Stimulated activated effector memory CD8-positive, alpha-beta T cell treated with anti-CD3 and anti-CD28 coated beads, Interleukin-12 subunit alpha, Interleukin-12 subunit beta, amount 100 ng/mL, for 72 hours (primary cell): ENCODE data around the gene CNTN4.

Source experiments
- ATAC-seq: fragments of 150-1000 bp; cut with Tn5 transposase; 2 replicates; pipeline ENCODE4 v1.10.0; 2021
- DNase-seq, 2 donors: peaks; one replicate each; pipeline ENCODE4 v3.0.0; 2021 to 2022; ENCODE audit warnings: low spot score in 2 of 2
- H3K27ac Mint-ChIP-seq: one replicate; pipeline ENCODE4 v1.8.0; 2022; ENCODE audit warnings: mild to moderate bottlenecking, mixed read lengths
- H3K36me3 Mint-ChIP-seq: one replicate; pipeline ENCODE4 v1.8.0; 2022; ENCODE audit warnings: mild to moderate bottlenecking, mixed read lengths
- H3K4me1 Mint-ChIP-seq: one replicate; pipeline ENCODE4 v1.8.0; 2022; ENCODE audit warnings: mixed read lengths
- H3K4me3 Mint-ChIP-seq: one replicate; pipeline ENCODE4 v1.8.0; 2022; ENCODE audit warnings: mild to moderate bottlenecking, mixed read lengths
- H3K9me3 Mint-ChIP-seq: one replicate; pipeline ENCODE4 v1.8.0; 2022; ENCODE audit warnings: mixed read lengths

CNTN4 gene

GRCh38 chr3:2921452-2921851, 822.8 kb downstream of the CNTN4 start:
- no peaks in the 10 kb centered on the region for H3K36me3 Mint-ChIP-seq
- H3K4me3 Mint-ChIP-seq = no peak overlapping the region

GRCh38 chr3:2921903-2922302, 823.2 kb downstream of the CNTN4 start:
- no peak overlapping the region for H3K4me3 Mint-ChIP-seq
- no peaks in the 10 kb centered on the region for H3K36me3 Mint-ChIP-seq
- H3K4me1 Mint-ChIP-seq = no peaks in the 10 kb centered on the region
- no peaks in the 10 kb centered on the region for H3K9me3 Mint-ChIP-seq
- ATAC-seq (peak; percentile 50), DNase-seq (no peak)
- no peak overlapping the region for H3K27ac Mint-ChIP-seq

More at GRCh38 chr3:2921452-2921851, 822.8 kb downstream of the CNTN4 start:
- Mint-ChIP-seq H3K9me3 (no peaks in the 10 kb centered on the region), H3K4me1 (no peaks in the 10 kb centered on the region), H3K27ac (no peak overlapping the region)
- no peak for ATAC-seq
- no peak for DNase-seq

DNA sequence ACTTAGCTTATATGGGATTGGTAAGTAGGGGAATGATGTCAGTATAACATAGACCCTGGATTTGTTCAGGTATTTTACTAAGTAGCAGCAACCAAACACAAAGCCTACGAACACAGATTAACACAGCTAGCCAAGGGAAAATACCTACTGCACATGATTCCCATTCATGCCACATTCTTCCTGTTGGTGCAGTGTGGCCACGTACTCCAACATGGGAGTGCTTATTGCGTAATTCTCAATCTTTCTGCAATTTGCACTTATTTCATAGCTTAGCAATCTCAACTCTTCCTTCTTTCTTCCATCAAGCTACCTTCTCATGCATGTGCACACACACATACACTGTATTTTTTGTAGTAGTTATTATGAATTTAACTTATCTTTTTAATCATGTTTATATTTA, 824.7 kb downstream of the CNTN4 start:
- no peak overlapping the region for H3K27ac Mint-ChIP-seq
- H3K9me3 Mint-ChIP-seq = no peaks in the 10 kb centered on the region
- DNase-seq (no peak), ATAC-seq (no peak)
- no peaks in the 10 kb centered on the region for H3K36me3 Mint-ChIP-seq
- H3K4me1 Mint-ChIP-seq = no peaks in the 10 kb centered on the region
- no peak overlapping the region for H3K4me3 Mint-ChIP-seq

DNA sequence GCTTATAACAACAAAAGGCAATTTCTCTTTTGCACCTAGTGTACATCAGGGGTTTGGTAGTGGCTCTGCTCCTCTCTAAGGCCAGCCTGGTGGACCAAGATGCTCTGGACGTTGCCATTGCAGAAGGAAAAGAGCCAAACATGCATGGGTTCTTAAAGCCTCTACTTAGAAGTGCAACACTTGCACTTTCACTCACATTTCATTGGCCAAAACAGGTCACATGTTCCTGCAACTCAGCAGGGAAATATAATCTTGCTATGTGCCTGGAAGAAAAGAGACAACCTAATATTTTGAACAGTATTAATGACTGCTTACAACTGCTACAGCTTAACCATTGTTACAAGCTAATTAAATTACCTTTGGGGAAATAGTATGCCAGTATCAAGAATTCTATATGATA, 828.6 kb downstream of the CNTN4 start:
- no peaks in the 10 kb centered on the region for H3K4me1 Mint-ChIP-seq
- H3K27ac Mint-ChIP-seq = no peak overlapping the region
- no peaks in the 10 kb centered on the region for H3K9me3 Mint-ChIP-seq
- H3K4me3 Mint-ChIP-seq = no peak overlapping the region
- no peak for ATAC-seq
- DNase-seq = no peak
- H3K36me3 Mint-ChIP-seq = no peaks in the 10 kb centered on the region

DNA sequence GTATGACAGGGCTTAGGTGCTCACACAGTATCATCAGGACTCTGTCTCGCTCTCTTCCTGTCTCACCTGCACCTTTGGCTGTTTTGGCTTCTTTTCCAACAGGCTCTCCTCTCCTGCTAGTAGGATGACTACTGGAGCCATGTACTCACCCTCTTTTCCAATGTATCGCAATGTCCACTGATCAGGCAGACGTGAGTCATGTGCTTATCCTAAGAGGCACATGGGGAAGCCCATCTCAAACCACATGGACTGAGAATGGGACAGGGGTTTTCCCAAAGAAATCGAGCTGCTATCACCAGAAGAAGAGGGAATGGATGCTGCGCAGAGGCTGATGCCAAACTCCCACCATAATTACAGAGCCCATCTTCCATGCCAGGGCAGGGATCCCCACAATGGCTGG, 830.9 kb downstream of the CNTN4 start:
- Mint-ChIP-seq H3K4me3 (no peak overlapping the region), H3K27ac (no peak overlapping the region), H3K4me1 (no peaks in the 10 kb centered on the region), H3K9me3 (no peaks in the 10 kb centered on the region), H3K36me3 (no peaks in the 10 kb centered on the region)
- ATAC-seq (no peak), DNase-seq (no peak)

GRCh38 chr3:2931265-2931664, 832.6 kb downstream of the CNTN4 start:
- no peak for DNase-seq
- no peaks in the 10 kb centered on the region for H3K4me1 Mint-ChIP-seq
- no peak for ATAC-seq
- no peak overlapping the region for H3K27ac Mint-ChIP-seq
- H3K4me3 Mint-ChIP-seq = no peak overlapping the region
- H3K9me3 Mint-ChIP-seq = no peaks in the 10 kb centered on the region
- H3K36me3 Mint-ChIP-seq = no peaks in the 10 kb centered on the region

DNA sequence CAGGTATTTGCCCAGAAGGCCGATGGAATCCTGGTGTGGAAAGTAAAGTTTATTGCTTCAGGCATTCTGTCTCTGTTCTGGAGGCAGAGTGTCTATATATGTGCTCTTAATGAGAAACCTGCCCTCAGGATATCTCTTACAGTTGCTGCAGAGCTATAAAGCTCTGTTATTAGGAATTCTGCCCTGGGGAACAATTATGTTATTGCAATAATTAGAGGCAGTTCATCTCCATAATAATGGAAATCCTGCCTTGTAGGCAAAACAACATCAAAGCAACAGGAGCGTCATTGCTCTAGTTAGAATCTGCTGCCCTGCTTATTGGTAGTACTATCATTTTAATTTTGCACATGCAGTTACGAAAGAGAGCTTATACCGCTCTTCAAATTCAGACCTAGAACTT, 835.9 kb downstream of the CNTN4 start:
- H3K9me3 Mint-ChIP-seq = no peaks in the 10 kb centered on the region
- H3K4me1 Mint-ChIP-seq = no peaks in the 10 kb centered on the region
- no peaks in the 10 kb centered on the region for H3K36me3 Mint-ChIP-seq
- H3K4me3 Mint-ChIP-seq = no peak overlapping the region
- ATAC-seq (no peak), DNase-seq (no peak)
- no peak overlapping the region for H3K27ac Mint-ChIP-seq

DNA sequence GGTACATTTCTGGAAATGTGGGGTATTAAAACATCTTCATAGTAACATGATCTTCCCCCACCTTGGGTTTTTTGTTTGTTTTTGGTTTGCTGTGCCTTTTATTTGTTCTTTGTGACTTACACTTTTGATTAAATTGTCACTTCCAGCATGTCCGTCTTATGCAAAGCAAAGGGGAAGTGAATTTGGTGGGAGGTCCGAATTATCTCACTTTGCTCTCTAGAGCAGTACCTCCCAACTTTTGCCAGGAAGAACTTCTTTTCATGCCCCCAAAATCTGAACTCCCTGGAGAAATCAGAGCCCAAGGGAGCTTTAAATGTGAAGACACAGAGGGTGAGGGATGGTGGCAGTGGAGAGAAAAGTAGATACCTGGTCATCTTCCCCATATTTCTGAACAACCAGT, 838.4 kb downstream of the CNTN4 start:
- H3K4me3 Mint-ChIP-seq = no peak overlapping the region
- ATAC-seq = no peak
- H3K36me3 Mint-ChIP-seq = no peaks in the 10 kb centered on the region
- no peak overlapping the region for H3K27ac Mint-ChIP-seq
- no peak for DNase-seq
- H3K9me3 Mint-ChIP-seq = no peaks in the 10 kb centered on the region
- no peaks in the 10 kb centered on the region for H3K4me1 Mint-ChIP-seq

DNA sequence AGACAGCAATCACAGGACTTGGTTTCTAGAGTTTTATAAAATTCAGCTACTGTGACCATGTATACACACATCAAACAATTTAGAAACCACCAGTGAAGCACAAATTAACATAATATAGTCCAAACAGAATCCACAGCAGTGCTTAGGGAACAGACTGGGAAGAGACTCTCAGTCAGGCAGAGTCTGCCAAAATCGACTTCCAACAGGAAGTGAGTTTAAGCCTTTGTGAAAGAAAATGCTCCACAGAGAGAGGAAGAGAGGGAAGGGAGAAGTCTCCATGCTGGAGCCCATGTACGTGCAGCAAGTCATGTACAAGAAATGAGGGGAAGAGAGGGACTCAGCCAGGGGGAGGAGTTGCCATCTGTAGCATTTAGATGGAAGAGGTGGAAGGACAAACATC, 838.9 kb downstream of the CNTN4 start:
- H3K4me3 Mint-ChIP-seq = no peak overlapping the region
- H3K9me3 Mint-ChIP-seq = no peaks in the 10 kb centered on the region
- DNase-seq (no peak), ATAC-seq (no peak)
- H3K4me1 Mint-ChIP-seq = no peaks in the 10 kb centered on the region
- H3K27ac Mint-ChIP-seq = no peak overlapping the region
- H3K36me3 Mint-ChIP-seq = no peaks in the 10 kb centered on the region

DNA sequence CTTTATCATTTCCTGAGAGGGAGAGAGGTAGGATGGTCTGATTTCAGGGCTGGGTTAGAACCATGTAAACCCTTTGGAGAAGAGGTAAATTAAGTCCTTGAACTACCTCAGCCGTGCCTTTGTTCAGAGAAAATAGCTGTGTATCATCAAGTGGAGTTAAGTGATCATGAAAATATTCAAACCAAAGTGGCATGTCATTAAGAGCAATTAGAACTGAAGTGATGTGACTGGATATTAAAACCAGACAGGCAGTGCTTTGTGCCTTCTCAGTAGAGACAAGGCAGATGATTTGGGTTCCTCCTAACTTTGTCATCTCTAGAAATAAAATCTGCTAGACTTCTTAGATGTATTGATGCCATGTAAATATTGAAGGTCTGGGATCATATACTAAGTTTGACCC, 840.0 kb downstream of the CNTN4 start:
- no peak for ATAC-seq
- H3K27ac Mint-ChIP-seq = no peak overlapping the region

DNA sequence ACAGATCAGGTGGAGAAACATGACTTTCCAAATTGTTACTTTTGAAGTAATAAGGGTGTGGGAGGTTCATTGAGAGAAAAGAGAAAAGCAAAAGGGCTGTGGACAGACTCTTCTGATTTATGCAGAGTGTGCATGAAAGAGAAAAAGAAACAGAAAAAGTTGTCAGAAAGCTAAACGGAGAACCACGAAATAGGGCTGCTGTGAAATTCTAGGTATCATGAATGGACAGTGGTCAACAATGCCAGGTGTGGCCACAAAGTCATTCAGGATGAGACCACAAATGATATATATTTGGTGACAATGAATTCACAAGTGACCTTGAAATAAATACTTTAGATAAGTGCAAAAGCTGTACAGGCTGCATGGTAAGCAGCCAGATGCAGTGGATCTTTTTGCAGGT, 841.4 kb downstream of the CNTN4 start:
- DNase-seq = no peak
- Mint-ChIP-seq H3K36me3 (no peaks in the 10 kb centered on the region), H3K27ac (no peak overlapping the region), H3K9me3 (no peaks in the 10 kb centered on the region), H3K4me3 (no peak overlapping the region), H3K4me1 (no peaks in the 10 kb centered on the region)
- ATAC-seq = no peak

More for the DNA sequence above, 840.0 kb downstream of the CNTN4 start:
- Mint-ChIP-seq H3K36me3 (no peaks in the 10 kb centered on the region), H3K9me3 (no peaks in the 10 kb centered on the region), H3K4me3 (no peak overlapping the region), H3K4me1 (no peaks in the 10 kb centered on the region)
- DNase-seq = no peak

DNA sequence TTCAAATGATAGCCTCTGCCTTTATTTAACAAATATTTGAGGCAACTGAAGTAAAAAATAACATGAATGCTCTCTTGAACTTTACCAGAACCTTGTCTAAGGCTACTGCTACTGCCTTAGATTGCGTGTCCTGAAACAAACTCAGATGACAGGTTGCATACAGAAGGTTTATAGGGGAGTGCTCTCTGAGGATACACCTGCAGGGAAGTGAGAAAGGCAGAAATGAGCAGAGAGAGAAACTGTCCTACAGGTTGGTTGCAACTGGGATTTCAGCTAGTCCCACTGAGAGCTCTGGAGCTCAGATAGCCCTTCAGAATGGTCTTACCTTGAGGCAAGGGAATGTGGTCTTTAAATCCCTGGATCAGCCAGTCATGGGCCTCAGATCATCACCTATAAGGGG, 846.0 kb downstream of the CNTN4 start:
- ATAC-seq (no peak), DNase-seq (no peak)
- no peaks in the 10 kb centered on the region for H3K36me3 Mint-ChIP-seq
- H3K4me1 Mint-ChIP-seq = no peaks in the 10 kb centered on the region
- H3K9me3 Mint-ChIP-seq = no peaks in the 10 kb centered on the region
- no peak overlapping the region for H3K27ac Mint-ChIP-seq
- no peak overlapping the region for H3K4me3 Mint-ChIP-seq

DNA sequence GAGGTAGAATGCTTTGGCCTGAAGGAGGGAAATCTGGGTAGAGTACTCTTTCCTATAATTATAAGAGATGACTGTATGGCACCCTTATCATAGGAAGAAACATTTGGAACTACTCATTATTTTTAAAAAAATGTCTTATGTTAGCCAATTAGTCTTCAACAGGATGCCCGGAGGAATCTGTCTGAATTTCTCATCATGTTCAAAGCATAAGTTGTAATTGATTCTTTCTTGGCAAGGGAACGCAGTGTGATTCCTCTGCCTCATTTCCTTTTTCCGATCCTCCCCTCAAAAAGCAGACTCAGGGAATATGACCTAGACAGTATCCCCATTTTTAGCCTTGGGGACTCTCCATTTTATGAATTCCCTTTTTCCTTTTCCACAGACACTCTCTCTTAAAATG, 846.5 kb downstream of the CNTN4 start:
- DNase-seq (no peak), ATAC-seq (no peak)
- no peaks in the 10 kb centered on the region for H3K9me3 Mint-ChIP-seq
- no peaks in the 10 kb centered on the region for H3K36me3 Mint-ChIP-seq
- no peak overlapping the region for H3K4me3 Mint-ChIP-seq
- H3K4me1 Mint-ChIP-seq = no peaks in the 10 kb centered on the region
- H3K27ac Mint-ChIP-seq = no peak overlapping the region

GRCh38 chr3:2947536-2947935, 848.9 kb downstream of the CNTN4 start:
- Mint-ChIP-seq H3K9me3 (no peaks in the 10 kb centered on the region), H3K4me1 (no peaks in the 10 kb centered on the region), H3K36me3 (no peaks in the 10 kb centered on the region), H3K4me3 (no peak overlapping the region), H3K27ac (no peak overlapping the region)
- no peak for ATAC-seq
- DNase-seq = no peak

DNA sequence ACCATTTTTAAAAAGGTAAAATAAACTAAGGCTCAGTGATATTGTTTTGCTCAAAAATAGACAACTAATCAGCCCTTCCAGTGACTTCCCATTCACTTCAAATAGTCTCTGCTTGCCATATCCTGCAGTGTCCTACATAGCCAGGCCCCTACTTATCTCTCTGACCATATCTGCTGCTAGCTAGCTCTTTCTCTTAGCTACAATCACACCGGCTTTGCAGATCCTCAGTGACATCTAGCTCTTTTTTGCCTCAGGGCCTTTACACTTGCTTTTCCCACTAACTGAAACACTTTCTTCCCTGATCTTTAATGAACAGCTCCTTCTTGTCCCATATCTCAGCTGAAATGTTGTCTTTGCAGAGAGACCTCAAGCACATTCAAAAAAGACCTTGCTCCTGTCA, 850.2 kb downstream of the CNTN4 start:
- Mint-ChIP-seq H3K9me3 (no peaks in the 10 kb centered on the region), H3K4me3 (no peak overlapping the region), H3K27ac (no peak overlapping the region), H3K36me3 (no peaks in the 10 kb centered on the region), H3K4me1 (no peaks in the 10 kb centered on the region)
- DNase-seq (no peak), ATAC-seq (no peak)

DNA sequence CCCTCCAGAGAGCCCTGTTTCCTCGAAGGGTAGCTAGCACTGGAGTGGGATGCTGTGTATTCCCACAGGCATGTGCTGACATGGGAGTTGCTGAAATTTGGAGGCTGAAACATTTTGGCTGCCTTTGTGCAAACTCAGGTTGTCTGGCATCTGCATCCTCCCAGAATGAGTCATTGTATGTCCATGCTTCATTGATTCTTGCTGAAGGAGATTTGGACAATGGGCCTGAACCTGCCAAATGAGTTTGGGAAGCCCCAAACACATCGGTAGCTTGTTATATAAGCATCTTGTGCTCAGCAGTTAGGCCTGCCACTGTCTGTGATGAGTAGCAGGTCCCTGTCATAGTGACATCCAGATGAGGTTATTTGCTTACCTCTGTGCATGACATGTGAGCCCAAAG, 851.5 kb downstream of the CNTN4 start:
- Mint-ChIP-seq H3K4me1 (no peaks in the 10 kb centered on the region), H3K9me3 (no peaks in the 10 kb centered on the region), H3K4me3 (no peak overlapping the region), H3K27ac (no peak overlapping the region), H3K36me3 (no peaks in the 10 kb centered on the region)
- ATAC-seq (no peak), DNase-seq (no peak)

DNA sequence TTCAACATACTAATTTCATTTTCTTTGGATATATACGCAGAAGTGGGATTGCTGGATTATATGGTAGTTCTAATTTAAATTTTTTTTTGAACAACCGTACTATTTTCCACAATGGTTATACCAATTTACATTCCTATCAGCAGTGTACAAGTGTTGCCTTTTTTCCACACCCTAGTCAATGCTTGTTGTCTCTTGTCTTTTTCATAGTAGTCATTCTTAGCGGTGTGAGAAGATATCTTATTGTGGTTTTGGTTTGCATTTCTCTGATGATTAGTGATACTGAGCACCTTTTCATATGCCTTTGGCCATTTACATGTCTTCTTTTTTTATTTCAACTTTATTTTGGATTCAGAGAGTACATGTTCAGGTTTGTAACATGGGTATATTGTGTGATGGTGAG, 858.4 kb downstream of the CNTN4 start:
- H3K27ac Mint-ChIP-seq = no peak overlapping the region
- no peaks in the 10 kb centered on the region for H3K9me3 Mint-ChIP-seq
- no peak for DNase-seq
- no peak overlapping the region for H3K4me3 Mint-ChIP-seq
- H3K36me3 Mint-ChIP-seq = no peaks in the 10 kb centered on the region
- no peak for ATAC-seq
- no peaks in the 10 kb centered on the region for H3K4me1 Mint-ChIP-seq
